ENCODE data around the gene NAA10.
"Not testable (repeated sequence)": the region's sequence is repeated elsewhere in the genome, so short reads cannot be mapped to it uniquely, and the experiment has no call there.

The NAA10 gene

DNA sequence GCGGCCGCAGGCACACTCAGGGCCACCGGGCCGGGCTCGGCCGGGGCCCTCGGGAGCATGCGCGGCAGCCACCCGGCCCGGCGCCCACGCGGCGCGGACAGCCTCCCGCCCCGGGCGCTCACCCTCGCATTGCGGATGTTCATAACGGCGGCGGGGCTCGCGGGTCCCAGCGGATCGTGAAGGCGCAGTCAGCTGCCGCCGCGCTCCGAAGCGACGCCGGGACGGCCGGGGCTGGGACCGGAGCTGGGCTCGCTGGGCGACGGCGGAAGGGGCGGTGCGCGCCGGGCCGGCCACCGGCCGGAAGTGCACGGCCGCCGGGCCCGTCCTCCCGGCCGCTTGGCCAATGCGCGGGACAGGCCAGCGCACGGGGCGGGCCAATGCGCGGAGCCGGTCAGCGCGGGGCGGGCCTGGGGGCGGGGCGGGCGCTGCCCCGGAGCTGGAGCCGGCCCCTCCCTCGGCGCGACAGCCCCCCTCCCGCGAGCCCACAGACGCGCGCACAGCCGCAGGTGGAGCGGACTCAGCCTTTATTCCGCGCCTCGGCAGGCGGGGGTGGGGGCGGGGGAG is at the start of gene NAA10:
Gene NAA10, minus strand, starts transcription at position 276 of the 564 bp plus-strand sequence. Its CDS starts 133 bp downstream, at position 143.
- peak within 1 kb of the TSS; percentile 75 to 79 for H3K4me3 ChIP-seq (replicated peaks in 1 of 2; ENCODE audit: low read depth in 2 of 2, low read length in 2 of 2)
- TF ChIP-seq, protein P1, sequence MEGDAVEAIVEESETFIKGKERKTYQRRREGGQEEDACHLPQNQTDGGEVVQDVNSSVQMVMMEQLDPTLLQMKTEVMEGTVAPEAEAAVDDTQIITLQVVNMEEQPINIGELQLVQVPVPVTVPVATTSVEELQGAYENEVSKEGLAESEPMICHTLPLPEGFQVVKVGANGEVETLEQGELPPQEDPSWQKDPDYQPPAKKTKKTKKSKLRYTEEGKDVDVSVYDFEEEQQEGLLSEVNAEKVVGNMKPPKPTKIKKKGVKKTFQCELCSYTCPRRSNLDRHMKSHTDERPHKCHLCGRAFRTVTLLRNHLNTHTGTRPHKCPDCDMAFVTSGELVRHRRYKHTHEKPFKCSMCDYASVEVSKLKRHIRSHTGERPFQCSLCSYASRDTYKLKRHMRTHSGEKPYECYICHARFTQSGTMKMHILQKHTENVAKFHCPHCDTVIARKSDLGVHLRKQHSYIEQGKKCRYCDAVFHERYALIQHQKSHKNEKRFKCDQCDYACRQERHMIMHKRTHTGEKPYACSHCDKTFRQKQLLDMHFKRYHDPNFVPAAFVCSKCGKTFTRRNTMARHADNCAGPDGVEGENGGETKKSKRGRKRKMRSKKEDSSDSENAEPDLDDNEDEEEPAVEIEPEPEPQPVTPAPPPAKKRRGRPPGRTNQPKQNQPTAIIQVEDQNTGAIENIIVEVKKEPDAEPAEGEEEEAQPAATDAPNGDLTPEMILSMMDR (IDR thresholded peaks at IDR 0.05; ENCODE audit: low read depth, low read length), result no peak
- peak; percentile 52 to 73 for DNase-seq (ENCODE audit: low read depth in 2 of 2)

DNA sequence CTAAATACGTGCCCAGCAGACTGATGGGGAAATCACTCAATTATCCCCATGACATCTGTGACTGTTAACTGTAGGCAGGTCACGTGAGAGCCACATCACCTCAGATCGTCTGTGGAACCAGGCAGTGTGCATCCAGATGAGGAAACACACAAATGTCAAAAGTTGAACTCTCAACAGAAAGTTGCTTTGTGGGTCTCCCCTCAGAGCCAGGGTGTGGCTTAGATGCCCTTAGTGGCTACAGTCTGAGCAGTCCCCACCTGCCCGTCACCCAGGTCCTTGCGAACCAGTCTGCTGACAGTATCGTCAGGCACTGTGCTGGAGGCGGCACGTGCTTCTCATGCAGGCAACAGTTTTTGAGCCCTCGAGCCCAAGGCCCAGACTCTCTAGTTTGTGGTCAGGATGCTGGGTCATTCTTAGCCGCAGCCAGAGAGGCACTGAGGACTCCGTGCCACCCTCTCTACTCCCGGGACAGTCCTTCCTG is 48.5 kb upstream of the NAA10 start:
- TF ChIP-seq, protein P1 (IDR thresholded peaks at IDR 0.05; ENCODE audit: low read depth, low read length), result no peak
- no peak for DNase-seq (ENCODE audit: low read depth in 2 of 2)
- no peak overlapping the region for H3K4me3 ChIP-seq (replicated peaks in 1 of 2; ENCODE audit: low read depth in 2 of 2, low read length in 2 of 2)

DNA sequence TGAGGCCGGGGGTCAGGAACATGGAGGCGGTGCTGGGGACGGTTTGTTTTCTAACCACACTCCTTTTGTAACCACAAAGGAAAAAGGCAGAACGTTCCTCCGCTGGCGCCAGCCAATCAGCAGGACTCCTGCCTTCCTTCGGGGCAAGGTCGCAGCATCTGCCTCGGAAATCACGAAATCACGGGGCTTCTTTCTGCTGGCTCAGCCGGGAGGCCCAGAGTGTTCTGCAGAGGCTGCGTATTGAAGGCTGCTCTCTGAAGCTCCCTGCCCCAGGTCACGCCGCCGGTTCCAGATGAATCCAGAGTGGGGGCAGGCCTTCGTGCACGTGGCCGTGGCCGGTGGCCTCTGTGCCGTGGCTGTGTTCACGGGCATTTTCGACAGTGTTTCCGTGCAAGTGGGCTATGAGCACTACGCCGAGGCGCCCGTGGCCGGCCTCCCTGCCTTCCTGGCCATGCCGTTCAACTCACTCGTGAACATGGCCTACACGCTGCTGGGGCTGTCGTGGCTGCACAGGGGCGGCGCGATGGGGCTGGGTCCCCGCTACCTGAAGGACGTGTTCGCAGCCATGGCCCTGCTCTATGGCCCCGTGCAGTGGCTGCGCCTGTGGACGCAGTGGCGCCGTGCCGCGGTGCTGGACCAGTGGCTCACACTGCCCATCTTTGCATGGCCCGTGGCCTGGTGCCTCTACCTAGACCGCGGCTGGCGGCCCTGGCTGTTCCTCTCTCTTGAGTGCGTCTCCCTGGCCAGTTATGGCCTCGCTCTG is 47.1 kb upstream of the NAA10 start:
- TF ChIP-seq, protein P1 (IDR thresholded peaks at IDR 0.05; ENCODE audit: low read depth, low read length), result no peak
- H3K4me3 ChIP-seq (replicated peaks in 1 of 2; ENCODE audit: low read depth in 2 of 2, low read length in 2 of 2), result no peak overlapping the region
- DNase-seq (ENCODE audit: low read depth in 2 of 2), result no peak

DNA sequence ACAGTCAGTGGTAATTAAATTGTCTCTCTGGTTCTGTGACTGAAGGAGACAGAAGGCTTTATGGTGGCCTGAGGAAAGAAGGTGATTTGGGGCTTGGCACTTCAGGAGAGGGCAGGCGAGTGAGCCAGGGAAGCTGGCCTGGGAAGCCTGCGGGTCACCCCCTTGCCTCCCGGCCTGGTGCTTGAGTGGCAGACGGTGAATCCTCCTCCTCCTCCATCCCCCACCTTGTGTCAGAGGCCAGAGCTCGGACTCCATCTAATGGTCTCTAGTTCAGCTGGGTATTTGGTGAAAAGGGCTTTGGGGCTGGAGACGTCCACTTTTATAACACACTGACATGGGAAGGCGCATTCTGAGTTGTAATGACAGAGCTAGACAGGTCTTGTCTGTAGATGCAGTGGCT is 46.4 kb upstream of the NAA10 start:
- TF ChIP-seq, protein P1 (IDR thresholded peaks at IDR 0.05; ENCODE audit: low read depth, low read length), result no peak
- H3K4me3 ChIP-seq (replicated peaks in 1 of 2; ENCODE audit: low read depth in 2 of 2, low read length in 2 of 2), result no peak overlapping the region
- DNase-seq (ENCODE audit: low read depth in 2 of 2), result no peak

DNA sequence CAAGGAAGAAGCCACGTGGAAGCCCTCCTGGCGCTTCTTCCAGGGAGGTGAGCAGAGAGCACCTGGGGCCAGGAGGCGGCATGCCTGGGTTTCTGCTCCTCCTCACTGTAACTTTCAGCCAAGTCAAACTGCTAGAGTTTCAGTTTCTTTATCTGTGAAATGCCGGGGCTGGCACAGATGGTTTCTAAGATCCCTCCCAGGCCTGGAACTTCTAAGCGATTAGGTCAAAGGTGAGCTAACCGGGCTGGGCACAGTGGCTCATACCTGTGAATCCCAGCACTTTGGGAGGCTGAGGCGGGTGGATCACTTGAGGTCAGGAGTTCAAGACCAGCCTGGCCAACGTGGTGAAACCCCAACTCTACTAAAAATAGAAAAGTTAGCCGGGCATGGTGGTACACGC is 45.6 kb upstream of the NAA10 start:
- not testable (repeated sequence) for DNase-seq (ENCODE audit: low read depth in 2 of 2); H3K4me3 ChIP-seq (replicated peaks in 1 of 2; ENCODE audit: low read depth in 2 of 2, low read length in 2 of 2)

DNA sequence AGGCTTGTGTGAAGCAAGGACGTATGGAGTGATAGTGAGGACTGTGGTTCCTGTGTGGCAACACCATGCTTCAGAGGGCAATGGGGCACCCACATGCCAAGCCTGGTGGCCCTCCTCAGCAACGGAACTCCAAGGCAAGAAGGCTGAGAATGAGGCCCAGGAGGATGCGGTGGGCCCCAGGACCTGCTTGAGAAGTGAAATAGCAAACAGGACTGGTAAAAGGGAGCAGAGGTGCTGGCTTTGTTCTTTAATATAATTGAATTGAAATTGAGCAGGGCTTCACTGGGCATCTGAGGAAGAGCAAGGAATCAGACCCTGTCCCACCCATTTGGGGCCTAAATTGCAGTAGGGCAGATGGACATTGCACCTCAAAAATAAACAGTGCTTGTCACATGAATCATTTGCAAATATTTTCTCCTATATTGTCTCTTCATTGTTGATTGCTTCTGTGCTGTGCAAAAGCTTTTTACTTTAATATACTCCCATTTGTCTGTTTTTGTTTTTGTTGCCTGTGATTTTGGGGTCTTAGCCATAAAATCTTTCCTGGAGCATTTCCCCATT is 40.0 kb upstream of the NAA10 start:
- TF ChIP-seq, protein P1 (IDR thresholded peaks at IDR 0.05; ENCODE audit: low read depth, low read length), result no peak
- no peak for DNase-seq (ENCODE audit: low read depth in 2 of 2)
- no peak overlapping the region for H3K4me3 ChIP-seq (replicated peaks in 1 of 2; ENCODE audit: low read depth in 2 of 2, low read length in 2 of 2)

DNA sequence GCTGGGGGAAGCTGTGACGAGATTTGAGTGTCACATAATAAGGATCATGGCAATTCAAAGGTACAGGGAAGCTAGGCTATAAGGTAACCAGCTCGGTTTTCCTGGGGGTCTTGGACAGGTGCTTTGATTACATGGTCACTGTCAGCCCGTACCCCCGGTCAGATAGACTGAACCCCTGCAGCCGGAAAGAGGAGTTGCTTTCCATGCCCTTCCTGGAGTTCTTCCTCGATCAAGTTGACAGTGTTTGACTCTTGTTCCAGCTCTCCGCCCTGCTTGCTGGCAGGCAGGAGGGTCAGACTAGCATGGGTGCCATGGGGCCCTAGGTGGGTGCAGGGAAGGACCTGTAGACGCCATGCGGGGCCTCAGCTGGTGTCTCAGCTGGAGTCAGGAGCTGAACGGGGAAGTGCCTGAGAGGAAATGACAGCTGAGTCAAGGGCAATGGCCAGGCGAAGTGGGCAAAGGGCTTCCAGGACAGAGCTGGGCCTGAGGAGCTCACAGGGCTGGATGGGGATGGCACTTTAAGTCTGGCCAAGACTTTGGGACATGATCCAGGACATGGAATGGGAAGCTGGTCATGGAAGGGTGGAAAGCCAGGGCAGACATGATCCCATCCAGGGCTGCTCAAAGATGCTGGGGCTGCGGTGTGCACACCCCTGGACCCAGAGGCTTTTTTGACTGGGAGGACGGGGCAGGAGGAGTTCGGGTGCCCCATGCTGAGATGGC is 39.3 kb upstream of the NAA10 start:
- H3K4me3 ChIP-seq (replicated peaks in 1 of 2; ENCODE audit: low read depth in 2 of 2, low read length in 2 of 2), result peak overlapping the region in 1 of 2 donors; percentile 59
- TF ChIP-seq, protein P1 (IDR thresholded peaks at IDR 0.05; ENCODE audit: low read depth, low read length), result no peak
- DNase-seq (ENCODE audit: low read depth in 2 of 2), result no peak
